Gastrocnemius medialis (tissue), 4 donors: ENCODE measurements around the gene ECE1. TPM values are rescaled to one million over a fixed set of nuclear protein-coding genes. Genes with fewer than 3 reads are reported as not detected.

ENCODE experiments used
- ATAC-seq, 2 donors: fragments of 150-250 bp; one replicate each; pipeline ENCODE4 v1.9.1; 2016
- DNase-seq, 2 donors: peaks; one replicate each; pipeline ENCODE4 v3.0.0-alpha.2; 2019
- H3K27ac ChIP-seq, 4 donors: fragments of 200-600 bp; sonication (generic); 1 replicate in 1 of 4; 2 replicates in 3 of 4; pipeline ENCODE4 v1.5.1; 2016 to 2018; ENCODE audit warnings: mild to moderate bottlenecking in 2 of 4, moderate library complexity in 1 of 4
- H3K27me3 ChIP-seq, 3 donors: fragments of 200-600 bp; sonication (generic) in 2 of 3; 1 replicate in 1 of 3; 2 replicates in 2 of 3; pipeline versions ENCODE4 v1.5.1 to v1.6.0; 2016 to 2019; ENCODE audit warnings: mild to moderate bottlenecking in 1 of 3, moderate library complexity in 1 of 3
- H3K36me3 ChIP-seq, 2 donors: fragments of 200-600 bp; sonication (generic) in 1 of 2; one replicate each; pipeline ENCODE4 v1.5.1; 2017 to 2018
- H3K4me1 ChIP-seq, 2 donors: fragments of 200-600 bp; sonication (generic) in 1 of 2; one replicate each; pipeline ENCODE4 v1.5.1; 2016 to 2017; ENCODE audit warnings: mild to moderate bottlenecking in 2 of 2
- H3K4me3 ChIP-seq, 4 donors: fragments of 200-600 bp; sonication (generic) in 3 of 4; 1 replicate in 1 of 4; 2 replicates in 3 of 4; pipeline ENCODE4 v1.5.1; 2016 to 2019; ENCODE audit warnings: mild to moderate bottlenecking in 2 of 4
- H3K9me3 ChIP-seq, 3 donors: fragments of 200-600 bp; sonication (generic) in 2 of 3; 1 replicate in 1 of 3; 2 replicates in 2 of 3; pipeline ENCODE4 v1.5.1; 2016 to 2019
- POLR2A ChIP-seq, 2 donors: fragments of 450-650 bp; IDR thresholded peaks; one replicate each; pipeline ENCODE4 v1.6.1; 2017; ENCODE audit warnings: antibody characterized with exemption in 2 of 2, mild to moderate bottlenecking in 2 of 2, moderate library complexity in 2 of 2
- in situ Hi-C, 4 donors: fragments of 200-750 bp; cut with MboI; loops; one replicate each; pipeline versions ENCODE4 v1.15.0 to v1.8.0; 2017; ENCODE audit warnings: low sequenced_read_pairs in 4 of 4
- intact Hi-C: fragments of 100-400 bp; cut with DNase I; formaldehyde crosslinking; loops from one replicate; pipeline ENCODE4 v1.15.1; 2023; ENCODE audit warnings: low total_unique reads
- total RNA-seq, 4 donors: library from RNA; depleted of rRNA; stranded (reverse); fragments of >200 nt; gene quantifications; one replicate each; pipeline versions ENCODE4 v1.1.0 to v1.2.3, GENCODE V29; 2016
- TF ChIP-seq, protein P1 (sequence below), 5 experiments: fragments of 450-650 bp in 3 of 5; fragments of 200-600 bp in 2 of 5; sonication (generic) in 2 of 5; IDR thresholded peaks in 4 of 5; conservative IDR thresholded peaks in 1 of 5; 1 replicate in 4 of 5; 2 replicates in 1 of 5; pipeline ENCODE4 v1.5.1; 2016 to 2019; ENCODE audit warnings: antibody characterized with exemption in 5 of 5, mild to moderate bottlenecking in 3 of 5, moderate library complexity in 3 of 5

Gene ECE1
- total RNA-seq, 4 donors from 2014 or later: 17.1 to 39.9 (median 26.7) TPM

DNA sequence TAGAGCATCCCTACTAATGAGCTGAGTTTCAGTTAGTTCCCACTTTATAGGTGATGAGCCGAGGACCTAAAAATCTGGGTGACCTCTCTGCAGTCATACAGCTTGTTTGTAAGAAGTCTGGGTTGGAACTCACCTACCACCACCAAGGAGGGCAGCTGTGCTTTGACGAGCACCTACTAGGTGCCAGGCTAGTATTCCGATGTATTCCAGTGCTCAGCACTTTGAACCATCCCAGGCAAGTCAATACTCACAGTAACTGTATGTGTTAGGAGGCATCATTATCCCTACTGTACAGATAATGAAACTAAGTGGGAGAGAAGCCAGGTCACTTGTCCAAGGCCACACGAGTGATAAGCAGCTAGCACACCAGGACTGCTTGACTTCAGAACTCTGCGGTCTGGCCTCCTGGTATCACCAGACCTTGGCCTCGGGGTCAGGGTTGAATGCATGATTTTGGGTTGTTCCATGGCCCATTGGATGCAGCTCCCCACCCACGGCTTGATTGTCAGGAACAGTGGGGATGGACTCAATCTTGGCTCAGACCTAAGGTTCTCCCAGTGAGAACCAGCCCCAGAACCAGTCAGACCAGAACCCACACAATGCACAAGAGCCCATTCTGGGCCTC is 20.7 kb downstream of the ECE1 start:
- no peak for TF ChIP-seq POLR2A (IDR thresholded peaks at IDR 0.05)
- TF ChIP-seq, protein P1, sequence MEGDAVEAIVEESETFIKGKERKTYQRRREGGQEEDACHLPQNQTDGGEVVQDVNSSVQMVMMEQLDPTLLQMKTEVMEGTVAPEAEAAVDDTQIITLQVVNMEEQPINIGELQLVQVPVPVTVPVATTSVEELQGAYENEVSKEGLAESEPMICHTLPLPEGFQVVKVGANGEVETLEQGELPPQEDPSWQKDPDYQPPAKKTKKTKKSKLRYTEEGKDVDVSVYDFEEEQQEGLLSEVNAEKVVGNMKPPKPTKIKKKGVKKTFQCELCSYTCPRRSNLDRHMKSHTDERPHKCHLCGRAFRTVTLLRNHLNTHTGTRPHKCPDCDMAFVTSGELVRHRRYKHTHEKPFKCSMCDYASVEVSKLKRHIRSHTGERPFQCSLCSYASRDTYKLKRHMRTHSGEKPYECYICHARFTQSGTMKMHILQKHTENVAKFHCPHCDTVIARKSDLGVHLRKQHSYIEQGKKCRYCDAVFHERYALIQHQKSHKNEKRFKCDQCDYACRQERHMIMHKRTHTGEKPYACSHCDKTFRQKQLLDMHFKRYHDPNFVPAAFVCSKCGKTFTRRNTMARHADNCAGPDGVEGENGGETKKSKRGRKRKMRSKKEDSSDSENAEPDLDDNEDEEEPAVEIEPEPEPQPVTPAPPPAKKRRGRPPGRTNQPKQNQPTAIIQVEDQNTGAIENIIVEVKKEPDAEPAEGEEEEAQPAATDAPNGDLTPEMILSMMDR (IDR thresholded peaks at IDR 0.05 in 4 of 5, conservative IDR thresholded peaks at IDR 0.05 in 1 of 5): no peak
- in situ Hi-C loops: no loop called here
- H3K36me3 ChIP-seq: peaks cover 0 to 14% of the 10 kb centered on the region in 2 donors

DNA sequence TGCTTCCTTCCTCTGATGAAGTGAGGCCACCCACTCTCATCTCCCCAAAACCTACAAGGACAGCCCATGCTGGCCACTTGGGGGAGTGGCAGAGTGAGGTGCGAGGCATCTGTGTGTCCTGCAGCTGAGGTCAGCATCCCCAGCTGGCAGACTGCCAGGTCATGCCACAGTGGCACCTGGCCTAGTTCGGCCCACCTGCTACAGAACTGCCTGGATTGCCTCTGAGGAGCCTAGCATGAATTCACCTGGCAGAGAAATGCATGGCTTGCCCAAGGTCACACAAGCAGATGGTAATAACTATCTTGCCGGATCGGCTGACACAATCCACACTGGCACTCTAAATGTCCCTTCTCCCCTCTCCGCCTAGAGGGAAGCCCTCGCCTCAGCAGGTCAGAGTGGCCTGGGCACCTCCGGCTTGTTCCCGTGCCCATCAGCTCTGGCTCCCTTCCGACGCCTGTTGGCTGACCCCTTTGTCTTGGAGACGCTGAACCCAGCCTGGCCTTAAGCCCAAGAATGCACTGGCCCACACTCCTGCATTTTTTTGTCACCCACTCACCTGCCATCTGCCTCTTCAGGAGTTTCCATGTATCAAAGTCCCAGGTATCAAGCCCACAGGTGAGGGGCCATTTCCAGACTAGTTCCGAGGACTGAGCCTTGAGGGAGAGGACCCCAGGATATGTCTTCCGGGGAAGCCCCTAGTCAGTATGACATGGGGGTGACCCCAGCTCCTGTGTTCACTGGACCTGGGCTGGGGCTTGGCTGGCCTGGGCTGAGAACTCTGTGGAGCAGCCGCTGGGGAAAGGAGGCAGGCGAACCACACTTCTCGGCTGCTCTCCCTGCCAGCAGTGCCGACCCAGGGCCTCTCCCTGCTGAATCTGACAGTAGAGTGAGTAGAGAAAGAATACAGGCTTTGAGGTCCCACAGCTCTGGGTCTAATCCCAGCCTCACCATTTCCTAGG is 21.7 kb downstream of the ECE1 start:
- DNase-seq: no peak
- Histone ChIP-seq H3K4me3 (no peak overlapping the region), H3K36me3 (peaks cover 0 to 14% of the 10 kb centered on the region in 2 donors), H3K4me1 (peaks cover 7 to 13% of the 10 kb centered on the region in 2 donors), H3K27ac (peak overlapping the region in 3 of 4 donors; percentile 9 to 27 (median 10)), H3K27me3 (no peaks in the 10 kb centered on the region), H3K9me3 (no peaks in the 10 kb centered on the region)
- peak in 1 of 2 donors; percentile 17 for ATAC-seq
- intact Hi-C loops: no loop called here
- in situ Hi-C loops: no loop called here
- no peak for TF ChIP-seq POLR2A (IDR thresholded peaks at IDR 0.05)
- TF ChIP-seq, protein P1 (IDR thresholded peaks at IDR 0.05 in 4 of 5, conservative IDR thresholded peaks at IDR 0.05 in 1 of 5): peak in 1 of 5 experiments; percentile 9

More for the DNA sequence above, 20.7 kb downstream of the ECE1 start:
- Histone ChIP-seq H3K9me3 (no peaks in the 10 kb centered on the region), H3K4me1 (peaks cover 10 to 12% of the 10 kb centered on the region in 2 donors), H3K4me3 (no peak overlapping the region), H3K27ac (no peak overlapping the region), H3K27me3 (no peaks in the 10 kb centered on the region)
- intact Hi-C loops: no loop called here
- DNase-seq (no peak), ATAC-seq (no peak)

DNA sequence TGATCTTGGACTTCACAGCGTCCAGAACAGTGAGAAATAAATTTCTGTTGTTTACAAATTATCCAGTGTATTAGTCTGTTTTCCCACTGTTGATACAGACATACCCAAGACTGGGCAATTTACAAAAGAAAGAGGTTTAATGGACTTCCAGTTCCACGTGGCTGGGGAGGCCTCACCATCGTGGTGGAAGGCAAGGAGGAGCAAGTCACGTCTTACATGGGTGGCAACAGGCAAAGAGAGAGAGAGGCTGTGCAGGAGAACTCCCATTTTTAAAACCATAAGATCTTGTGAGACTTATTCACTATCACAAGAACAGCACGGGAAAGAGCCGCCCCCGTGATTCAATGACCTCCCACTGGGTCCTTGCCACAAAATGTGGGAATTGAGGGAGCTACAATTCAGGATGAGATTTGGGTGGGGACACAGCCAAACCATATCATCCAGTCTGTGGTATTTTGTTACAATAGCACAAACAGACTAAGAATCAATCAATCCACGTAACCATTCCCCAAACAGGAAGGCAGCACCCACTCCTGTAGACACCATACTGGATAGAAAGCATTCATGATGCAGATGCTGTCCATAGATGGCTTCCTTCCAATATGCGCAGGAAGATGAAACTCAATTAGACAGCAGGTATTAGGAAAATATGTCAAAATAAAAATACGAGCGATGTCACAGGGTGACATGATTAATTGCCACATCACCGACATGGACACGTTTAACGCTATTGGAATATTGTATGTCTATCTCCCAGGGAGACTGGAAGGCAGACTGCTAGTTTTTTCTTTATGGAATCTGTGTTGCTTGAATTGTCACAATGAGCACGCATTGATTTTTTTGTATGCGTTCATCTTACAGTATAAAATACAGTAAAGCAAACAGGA is 22.8 kb downstream of the ECE1 start:
- in situ Hi-C loops: no loop called here
- intact Hi-C loops: no loop called here
- Histone ChIP-seq H3K27me3 (no peaks in the 10 kb centered on the region), H3K36me3 (peaks cover 0 to 9% of the 10 kb centered on the region in 2 donors), H3K27ac (no peak overlapping the region), H3K4me1 (peaks cover 19 to 24% of the 10 kb centered on the region in 2 donors), H3K4me3 (no peak overlapping the region), H3K9me3 (no peaks in the 10 kb centered on the region)
- TF ChIP-seq, protein P1 (IDR thresholded peaks at IDR 0.05 in 4 of 5, conservative IDR thresholded peaks at IDR 0.05 in 1 of 5): no peak
- TF ChIP-seq POLR2A (IDR thresholded peaks at IDR 0.05): no peak
- DNase-seq: no peak
- ATAC-seq: no peak

DNA sequence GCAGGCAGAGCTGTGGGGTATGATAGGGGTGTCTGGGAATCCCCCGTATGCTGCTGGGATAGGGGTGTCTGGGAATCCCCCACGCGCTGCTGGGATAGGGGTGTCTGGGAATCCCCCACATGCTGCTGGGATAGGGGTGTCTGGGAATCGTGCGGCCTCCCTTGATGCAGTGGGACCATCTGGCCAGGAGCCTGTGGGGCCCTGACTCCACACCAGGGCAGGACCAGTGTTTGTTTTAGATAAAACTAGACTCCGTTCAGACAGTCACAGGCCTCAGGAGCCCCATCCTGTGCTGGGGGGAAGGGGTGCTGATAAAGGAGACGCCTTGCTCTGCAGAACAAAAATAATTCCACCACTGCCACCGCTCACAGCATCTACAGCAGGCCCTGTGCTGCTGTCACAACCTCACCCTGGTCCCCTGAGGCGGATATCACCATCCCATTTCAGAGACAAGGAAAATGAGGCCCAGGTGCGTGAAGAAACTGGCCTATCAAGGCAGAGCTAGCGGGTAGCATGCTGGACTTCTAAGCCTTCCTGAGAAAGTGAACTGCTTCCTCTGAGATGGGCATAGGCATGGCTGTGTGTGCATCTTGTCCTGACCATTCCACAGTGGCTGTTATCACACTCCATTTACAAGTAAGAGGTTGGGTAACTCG is 24.0 kb downstream of the ECE1 start:
- Histone ChIP-seq H3K4me3 (no peak overlapping the region), H3K9me3 (no peaks in the 10 kb centered on the region), H3K4me1 (peaks cover 29 to 34% of the 10 kb centered on the region in 2 donors), H3K36me3 (no peaks in the 10 kb centered on the region), H3K27ac (peak overlapping the region in 3 of 4 donors; percentile 24 to 85 (median 28)), H3K27me3 (no peaks in the 10 kb centered on the region)
- DNase-seq: no peak
- in situ Hi-C loops: no loop called here
- TF ChIP-seq, protein P1 (IDR thresholded peaks at IDR 0.05 in 4 of 5, conservative IDR thresholded peaks at IDR 0.05 in 1 of 5): no peak
- TF ChIP-seq POLR2A (IDR thresholded peaks at IDR 0.05): no peak
- intact Hi-C loops: no loop called here
- ATAC-seq: no peak
